ENCODE measurements around the gene NACAD. TPM values are rescaled to one million over a fixed set of nuclear protein-coding genes. Genes with fewer than 3 reads are reported as not detected.

The NACAD gene
- total and polyA plus RNA-seq, 2 of the 4 experiments (the other 2 are of a cell fraction): 0.54 to 2.2 TPM

DNA sequence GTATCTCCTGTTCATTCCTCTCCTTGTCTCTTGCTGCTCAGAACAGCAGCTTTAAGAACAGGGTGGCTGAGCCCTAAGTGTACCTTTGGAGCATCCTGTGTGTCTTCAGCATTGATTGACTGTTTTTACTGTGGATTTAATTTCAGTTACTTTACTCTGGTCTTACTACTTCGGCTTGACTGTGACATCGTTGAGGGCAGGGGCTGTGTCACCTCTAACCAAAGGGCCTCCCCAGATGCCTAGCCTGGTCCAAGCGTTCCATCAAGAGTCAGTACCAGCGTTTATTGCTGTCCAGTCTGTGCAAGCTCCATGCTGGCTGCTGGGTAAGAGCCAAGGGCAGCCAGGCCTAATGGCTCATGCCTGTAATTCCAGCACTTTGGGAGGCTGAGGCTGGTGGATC, 56.3 kb downstream of the NACAD start:
- H3K79me1 ChIP-seq (ENCODE audit: low read depth in 1 of 2, low read length in 2 of 2): peaks cover 40 to 82% of the 10 kb centered on the region in 2 experiments
- H4K91ac ChIP-seq (ENCODE audit: insufficient read depth, low read depth, low read length): no peak overlapping the region
- H2AK9ac ChIP-seq (replicated peaks; ENCODE audit: low read depth, low read length, poor library complexity): no peak overlapping the region
- no peak overlapping the region for H3K9ac ChIP-seq (ENCODE audit: low read depth, low read length)
- no peak overlapping the region for H3K4me2 ChIP-seq (ENCODE audit: low read depth, low read length)
- peaks cover 7% of the 10 kb centered on the region; the same call in 1 of the 2 replicates for H3K36me3 ChIP-seq (ENCODE audit: control insufficient read depth, insufficient read depth, low read length)
- ChIA-PET POLR2A (ENCODE audit: unreplicated experiment) (no interaction called here), CTCF (no interaction called here)
- H3K56ac ChIP-seq (ENCODE audit: extremely low read depth, insufficient read depth, low read length): no peak overlapping the region
- in situ Hi-C loops (cut with MboI; ENCODE audit: low sequenced_read_pairs) (no loop called here), intact Hi-C loops (cut with micrococcal nuclease) (no loop called here), dilution Hi-C loops (cut with HindIII; ENCODE audit: low sequenced_read_pairs, unreplicated experiment) (loop anchor here (10.0 kb wide), 1 partner anchor 62 kb away; no protein-coding TSS in a partner anchor)
- 100% methylated on average over 1 of the region's 4 CpGs; no CpG with 5 or more reads in 1 of the 2 experiments for WGBS, 2 experiments (ENCODE audit: extremely low coverage in 2 of 2, insufficient read length in 1 of 2)
- no peak overlapping the region for H3K23ac ChIP-seq (ENCODE audit: low read depth, low read length)
- H2BK120ac ChIP-seq (ENCODE audit: low read depth, low read length): no peak overlapping the region
- H2BK20ac ChIP-seq (ENCODE audit: low read depth, low read length): no peak overlapping the region
- DNase-seq (no peak), ATAC-seq (ENCODE audit: low read depth) (no peak)
- H3K18ac ChIP-seq (ENCODE audit: low read depth, low read length): no peak overlapping the region
- H2BK5ac ChIP-seq (ENCODE audit: low read depth, low read length, poor library complexity, severe bottlenecking): no peak overlapping the region
- no peak overlapping the region for H3K4ac ChIP-seq (ENCODE audit: low read depth, low read length)
- H4K20me1 ChIP-seq (ENCODE audit: insufficient read depth, low read length): peaks cover 60% of the 10 kb centered on the region
- no peak overlapping the region for H2BK15ac ChIP-seq (ENCODE audit: low read depth, low read length)
- no peak overlapping the region for H4K5ac ChIP-seq (ENCODE audit: low read depth, low read length)
- peaks cover 11% of the 10 kb centered on the region for H3K4me1 ChIP-seq (ENCODE audit: control insufficient read depth, insufficient read depth, low read length)
- no peak overlapping the region for H2AFZ ChIP-seq (replicated peaks; ENCODE audit: low read length, poor library complexity)
- H4K8ac ChIP-seq (ENCODE audit: low read depth in 2 of 2, low read length in 2 of 2): no peak overlapping the region
- TF ChIP-seq CHD1 (IDR thresholded peaks at IDR 0.05; ENCODE audit: low read depth, low read length) (no peak), RFX5 (IDR thresholded peaks at IDR 0.05; ENCODE audit: low read depth, low read length) (no peak), RCOR1 (IDR thresholded peaks at IDR 0.05; ENCODE audit: insufficient replicate concordance, low read length) (no peak), FOS (IDR thresholded peaks at IDR 0.05; ENCODE audit: low read depth, low read length) (no peak), MAFK (IDR thresholded peaks at IDR 0.05; ENCODE audit: low read depth, low read length) (no peak), BHLHE40 (IDR thresholded peaks at IDR 0.05; ENCODE audit: low read depth, low read length) (no peak), POLR2A (IDR thresholded peaks at IDR 0.05; ENCODE audit: low read depth, low read length) (no peak), RAD21 (IDR thresholded peaks at IDR 0.05; ENCODE audit: low read length) (no peak), CEBPB (IDR thresholded peaks at IDR 0.05; ENCODE audit: low read depth, low read length) (no peak), MAZ (IDR thresholded peaks at IDR 0.05; ENCODE audit: borderline replicate concordance, low read depth, low read length) (no peak), SMC3 (IDR thresholded peaks at IDR 0.05; ENCODE audit: low read depth, low read length) (no peak), NFE2L2 (IDR thresholded peaks at IDR 0.05; ENCODE audit: low read depth, low read length) (no peak), MXI1 (IDR thresholded peaks at IDR 0.05; ENCODE audit: borderline replicate concordance, low read depth, low read length) (no peak)
- TF ChIP-seq, protein P1, sequence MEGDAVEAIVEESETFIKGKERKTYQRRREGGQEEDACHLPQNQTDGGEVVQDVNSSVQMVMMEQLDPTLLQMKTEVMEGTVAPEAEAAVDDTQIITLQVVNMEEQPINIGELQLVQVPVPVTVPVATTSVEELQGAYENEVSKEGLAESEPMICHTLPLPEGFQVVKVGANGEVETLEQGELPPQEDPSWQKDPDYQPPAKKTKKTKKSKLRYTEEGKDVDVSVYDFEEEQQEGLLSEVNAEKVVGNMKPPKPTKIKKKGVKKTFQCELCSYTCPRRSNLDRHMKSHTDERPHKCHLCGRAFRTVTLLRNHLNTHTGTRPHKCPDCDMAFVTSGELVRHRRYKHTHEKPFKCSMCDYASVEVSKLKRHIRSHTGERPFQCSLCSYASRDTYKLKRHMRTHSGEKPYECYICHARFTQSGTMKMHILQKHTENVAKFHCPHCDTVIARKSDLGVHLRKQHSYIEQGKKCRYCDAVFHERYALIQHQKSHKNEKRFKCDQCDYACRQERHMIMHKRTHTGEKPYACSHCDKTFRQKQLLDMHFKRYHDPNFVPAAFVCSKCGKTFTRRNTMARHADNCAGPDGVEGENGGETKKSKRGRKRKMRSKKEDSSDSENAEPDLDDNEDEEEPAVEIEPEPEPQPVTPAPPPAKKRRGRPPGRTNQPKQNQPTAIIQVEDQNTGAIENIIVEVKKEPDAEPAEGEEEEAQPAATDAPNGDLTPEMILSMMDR (conservative IDR thresholded peaks at IDR 0.05; ENCODE audit: low read depth, low read length): no peak
- TF ChIP-seq, protein P2, sequence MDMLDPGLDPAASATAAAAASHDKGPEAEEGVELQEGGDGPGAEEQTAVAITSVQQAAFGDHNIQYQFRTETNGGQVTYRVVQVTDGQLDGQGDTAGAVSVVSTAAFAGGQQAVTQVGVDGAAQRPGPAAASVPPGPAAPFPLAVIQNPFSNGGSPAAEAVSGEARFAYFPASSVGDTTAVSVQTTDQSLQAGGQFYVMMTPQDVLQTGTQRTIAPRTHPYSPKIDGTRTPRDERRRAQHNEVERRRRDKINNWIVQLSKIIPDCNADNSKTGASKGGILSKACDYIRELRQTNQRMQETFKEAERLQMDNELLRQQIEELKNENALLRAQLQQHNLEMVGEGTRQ (IDR thresholded peaks at IDR 0.05; ENCODE audit: low read depth, low read length): no peak
- TF ChIP-seq, protein P3, sequence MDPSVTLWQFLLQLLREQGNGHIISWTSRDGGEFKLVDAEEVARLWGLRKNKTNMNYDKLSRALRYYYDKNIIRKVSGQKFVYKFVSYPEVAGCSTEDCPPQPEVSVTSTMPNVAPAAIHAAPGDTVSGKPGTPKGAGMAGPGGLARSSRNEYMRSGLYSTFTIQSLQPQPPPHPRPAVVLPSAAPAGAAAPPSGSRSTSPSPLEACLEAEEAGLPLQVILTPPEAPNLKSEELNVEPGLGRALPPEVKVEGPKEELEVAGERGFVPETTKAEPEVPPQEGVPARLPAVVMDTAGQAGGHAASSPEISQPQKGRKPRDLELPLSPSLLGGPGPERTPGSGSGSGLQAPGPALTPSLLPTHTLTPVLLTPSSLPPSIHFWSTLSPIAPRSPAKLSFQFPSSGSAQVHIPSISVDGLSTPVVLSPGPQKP (IDR thresholded peaks at IDR 0.05; ENCODE audit: borderline replicate concordance, low read depth, low read length): no peak
- no peak overlapping the region for H3K4me3 ChIP-seq (ENCODE audit: insufficient read depth, low read depth, low read length)
- H2AK5ac ChIP-seq (ENCODE audit: low read depth, low read length): no peak overlapping the region
- BruUV-seq (replicated peaks): no TSS peak
- H3K27ac ChIP-seq (ENCODE audit: insufficient read depth, low read length): no peak overlapping the region
- H3K9me3 ChIP-seq (ENCODE audit: control insufficient read depth, insufficient read depth, low read length): no peaks in the 10 kb centered on the region
- peaks cover 28% of the 10 kb centered on the region for H3K9me1 ChIP-seq (ENCODE audit: insufficient read depth, low read length)
- no peaks in the 10 kb centered on the region for H3K27me3 ChIP-seq (ENCODE audit: control insufficient read depth, insufficient read depth, low read length)
- no peak overlapping the region for H3K14ac ChIP-seq (replicated peaks; ENCODE audit: low read depth, low read length)
